ENCODE data around the gene AGRP. TPM values are rescaled to one million over a fixed set of nuclear protein-coding genes. Genes with fewer than 3 reads are reported as not detected.
"Not testable (repeated sequence)": the region's sequence is repeated elsewhere in the genome, so short reads cannot be mapped to it uniquely, and the experiment has no call there.

The AGRP gene
- total RNA-seq, 1 donor, result not detected

GRCh38 chr16:67517155-67517445 is 33.8 kb upstream of the AGRP start:
- no peak overlapping the region for H3K4me3 ChIP-seq (ENCODE audit: low read depth, low read length)
- no peak for TF ChIP-seq CTCF (IDR thresholded peaks at IDR 0.05; ENCODE audit: insufficient read depth, low read depth, low read length)
- DNase-seq (ENCODE audit: low read depth), result no peak

- TF ChIP-seq CTCF (IDR thresholded peaks at IDR 0.05; ENCODE audit: insufficient read depth, low read depth, low read length), result no peak
- H3K4me3 ChIP-seq (ENCODE audit: low read depth, low read length), result no peak overlapping the region
- DNase-seq (ENCODE audit: low read depth), result peak; percentile 67
Observed at GRCh38 chr16:67516296-67517154, 33.2 kb upstream of the AGRP start.

- TF ChIP-seq CTCF (IDR thresholded peaks at IDR 0.05; ENCODE audit: insufficient read depth, low read depth, low read length), result peak; percentile 64
- H3K4me3 ChIP-seq (ENCODE audit: low read depth, low read length), result no peak overlapping the region
- DNase-seq (ENCODE audit: low read depth), result peak; percentile 89
Observed at GRCh38 chr16:67514382-67514828, 31.1 kb upstream of the AGRP start.

- not testable (repeated sequence) for H3K4me3 ChIP-seq (ENCODE audit: low read depth, low read length); DNase-seq (ENCODE audit: low read depth)
Observed at GRCh38 chr16:67513892-67514291, 30.5 kb upstream of the AGRP start.

- H3K4me3 ChIP-seq (ENCODE audit: low read depth, low read length), result no peak overlapping the region
- DNase-seq (ENCODE audit: low read depth), result no peak
- TF ChIP-seq CTCF (IDR thresholded peaks at IDR 0.05; ENCODE audit: insufficient read depth, low read depth, low read length), result no peak
Observed at GRCh38 chr16:67509016-67509415, 25.7 kb upstream of the AGRP start.

DNA sequence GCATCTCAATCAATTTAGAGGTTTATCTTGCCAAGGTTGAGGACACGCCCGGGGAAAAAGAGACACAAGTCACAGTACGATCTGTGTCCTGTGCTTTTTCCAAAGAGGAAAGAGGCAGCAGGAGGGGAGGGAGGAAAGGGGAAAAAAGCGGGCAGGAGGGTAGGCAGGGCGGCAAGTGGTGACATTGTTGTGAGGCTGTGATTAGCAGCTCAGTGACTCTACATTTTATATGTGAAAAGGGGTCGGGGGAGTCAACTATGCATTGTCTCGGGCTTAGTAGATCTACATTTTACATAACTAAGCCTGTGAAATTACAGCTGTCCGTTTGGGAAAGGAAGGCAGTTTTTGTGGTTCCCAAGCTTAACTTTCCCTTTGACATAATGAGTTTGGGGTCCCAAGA is 23.1 kb upstream of the AGRP start:
- no peak for TF ChIP-seq CTCF (IDR thresholded peaks at IDR 0.05; ENCODE audit: insufficient read depth, low read depth, low read length)

GRCh38 chr16:67504031-67505021 is 21.0 kb upstream of the AGRP start:
- TF ChIP-seq CTCF (IDR thresholded peaks at IDR 0.05; ENCODE audit: insufficient read depth, low read depth, low read length), result no peak
- no peak for DNase-seq (ENCODE audit: low read depth)
- no peak overlapping the region for H3K4me3 ChIP-seq (ENCODE audit: low read depth, low read length)

More for the DNA sequence above, 23.1 kb upstream of the AGRP start:
- no peak overlapping the region for H3K4me3 ChIP-seq (ENCODE audit: low read depth, low read length)
- no peak for DNase-seq (ENCODE audit: low read depth)

All from fibroblast of villous mesenchyme (primary cell).